ENCODE data around the gene MVB12B. TPM values are rescaled to one million over a fixed set of nuclear protein-coding genes. Genes with fewer than 3 reads are reported as not detected.

The MVB12B gene
- total and polyA plus RNA-seq, 2 donors from 2014 or later = 4.5 to 12.3 TPM

GRCh38 chr9:126531035-126531571 is 204.5 kb downstream of the MVB12B start:
- no peaks in the 10 kb centered on the region for H3K9me3 ChIP-seq (ENCODE audit: control insufficient read depth in 2 of 3, insufficient read depth in 1 of 3, low read length in 3 of 3)
- peaks cover 2% of the 10 kb centered on the region for H3K27me3 ChIP-seq (ENCODE audit: control insufficient read depth, insufficient read depth, low read length)
- FAIRE-seq (no peak), DNase-seq (peak in 1 of 5 donors; percentile 21)
- H3K27ac ChIP-seq (ENCODE audit: low read depth in 2 of 2, low read length in 2 of 2) = no peak overlapping the region
- H3K9ac ChIP-seq (ENCODE audit: low read length in 3 of 3) = no peak overlapping the region
- no peaks in the 10 kb centered on the region for H3K36me3 ChIP-seq (ENCODE audit: control insufficient read depth in 2 of 3, insufficient read depth in 3 of 3, low read length in 3 of 3)
- TF ChIP-seq, protein P1, sequence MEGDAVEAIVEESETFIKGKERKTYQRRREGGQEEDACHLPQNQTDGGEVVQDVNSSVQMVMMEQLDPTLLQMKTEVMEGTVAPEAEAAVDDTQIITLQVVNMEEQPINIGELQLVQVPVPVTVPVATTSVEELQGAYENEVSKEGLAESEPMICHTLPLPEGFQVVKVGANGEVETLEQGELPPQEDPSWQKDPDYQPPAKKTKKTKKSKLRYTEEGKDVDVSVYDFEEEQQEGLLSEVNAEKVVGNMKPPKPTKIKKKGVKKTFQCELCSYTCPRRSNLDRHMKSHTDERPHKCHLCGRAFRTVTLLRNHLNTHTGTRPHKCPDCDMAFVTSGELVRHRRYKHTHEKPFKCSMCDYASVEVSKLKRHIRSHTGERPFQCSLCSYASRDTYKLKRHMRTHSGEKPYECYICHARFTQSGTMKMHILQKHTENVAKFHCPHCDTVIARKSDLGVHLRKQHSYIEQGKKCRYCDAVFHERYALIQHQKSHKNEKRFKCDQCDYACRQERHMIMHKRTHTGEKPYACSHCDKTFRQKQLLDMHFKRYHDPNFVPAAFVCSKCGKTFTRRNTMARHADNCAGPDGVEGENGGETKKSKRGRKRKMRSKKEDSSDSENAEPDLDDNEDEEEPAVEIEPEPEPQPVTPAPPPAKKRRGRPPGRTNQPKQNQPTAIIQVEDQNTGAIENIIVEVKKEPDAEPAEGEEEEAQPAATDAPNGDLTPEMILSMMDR (IDR thresholded peaks at IDR 0.05; ENCODE audit: borderline replicate concordance, extremely low read depth, insufficient read depth) = no peak
- intact Hi-C loops (cut with DNase I) = no loop called here
- no peaks in the 10 kb centered on the region for H3K4me1 ChIP-seq (ENCODE audit: control insufficient read depth in 2 of 3, insufficient read depth in 2 of 3, low read depth in 1 of 3, low read length in 3 of 3)
- H3K4me3 ChIP-seq (ENCODE audit: low read length in 3 of 3) = no peak overlapping the region

DNA sequence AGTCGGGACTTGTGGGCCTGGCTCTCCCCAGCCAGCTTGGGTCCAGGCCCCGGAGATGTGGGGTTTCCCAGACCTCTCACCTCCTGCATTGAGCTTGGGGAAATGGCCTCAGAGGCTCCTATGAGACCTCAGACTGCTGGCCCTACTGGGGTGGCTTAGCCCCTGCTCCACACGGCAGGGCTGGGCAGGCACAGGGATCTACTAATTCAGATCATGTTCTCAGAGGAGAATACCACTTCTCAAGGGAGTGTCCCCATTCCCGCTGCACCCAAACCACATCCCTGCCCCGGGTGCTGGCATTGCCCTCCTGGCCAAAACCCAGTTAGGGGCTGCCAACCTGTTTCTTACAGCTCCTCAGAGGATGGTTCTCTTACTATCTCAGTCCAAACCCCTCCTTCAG is 205.0 kb downstream of the MVB12B start:
- H3K4me3 ChIP-seq (ENCODE audit: low read length in 3 of 3) = no peak overlapping the region
- no peak for FAIRE-seq
- H3K9ac ChIP-seq (ENCODE audit: low read length in 3 of 3) = no peak overlapping the region
- H3K4me1 ChIP-seq (ENCODE audit: control insufficient read depth in 2 of 3, insufficient read depth in 2 of 3, low read depth in 1 of 3, low read length in 3 of 3) = no peaks in the 10 kb centered on the region
- H3K36me3 ChIP-seq (ENCODE audit: control insufficient read depth in 2 of 3, insufficient read depth in 3 of 3, low read length in 3 of 3) = no peaks in the 10 kb centered on the region
- peaks cover 4% of the 10 kb centered on the region for H3K27me3 ChIP-seq (ENCODE audit: control insufficient read depth, insufficient read depth, low read length)
- DNase-seq = peak in 1 of 5 donors; percentile 43
- TF ChIP-seq, protein P1 (IDR thresholded peaks at IDR 0.05; ENCODE audit: borderline replicate concordance, extremely low read depth, insufficient read depth) = no peak
- intact Hi-C loops (cut with DNase I) = no loop called here
- no peaks in the 10 kb centered on the region for H3K9me3 ChIP-seq (ENCODE audit: control insufficient read depth in 2 of 3, insufficient read depth in 1 of 3, low read length in 3 of 3)
- no peak overlapping the region for H3K27ac ChIP-seq (ENCODE audit: low read depth in 2 of 2, low read length in 2 of 2)

DNA sequence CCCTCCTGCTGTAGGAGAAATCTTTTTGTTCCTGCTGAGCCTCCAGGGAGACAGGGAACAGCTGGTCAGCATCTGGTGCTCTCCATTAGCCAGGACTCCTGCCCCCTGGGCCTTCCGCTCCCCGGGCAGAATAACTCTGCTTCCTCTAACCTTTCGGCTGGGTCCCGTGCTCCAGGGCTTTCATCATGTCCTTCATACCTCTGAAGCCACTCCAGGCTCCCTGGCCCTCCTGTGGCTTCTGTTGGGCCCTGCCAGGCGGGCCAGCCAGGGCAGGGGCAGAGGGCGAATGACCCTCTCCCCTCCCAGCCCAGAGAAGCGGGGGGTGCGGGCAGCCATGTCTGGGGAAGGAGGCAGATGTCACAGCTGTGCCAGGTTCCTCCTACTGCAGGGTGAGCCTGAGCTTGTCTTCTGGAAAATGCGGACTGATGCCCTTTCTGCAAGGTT is 205.4 kb downstream of the MVB12B start:
- TF ChIP-seq, protein P1 (IDR thresholded peaks at IDR 0.05; ENCODE audit: borderline replicate concordance, extremely low read depth, insufficient read depth) = no peak
- DNase-seq = peak in 2 of 5 donors; percentile 73 to 80

DNA sequence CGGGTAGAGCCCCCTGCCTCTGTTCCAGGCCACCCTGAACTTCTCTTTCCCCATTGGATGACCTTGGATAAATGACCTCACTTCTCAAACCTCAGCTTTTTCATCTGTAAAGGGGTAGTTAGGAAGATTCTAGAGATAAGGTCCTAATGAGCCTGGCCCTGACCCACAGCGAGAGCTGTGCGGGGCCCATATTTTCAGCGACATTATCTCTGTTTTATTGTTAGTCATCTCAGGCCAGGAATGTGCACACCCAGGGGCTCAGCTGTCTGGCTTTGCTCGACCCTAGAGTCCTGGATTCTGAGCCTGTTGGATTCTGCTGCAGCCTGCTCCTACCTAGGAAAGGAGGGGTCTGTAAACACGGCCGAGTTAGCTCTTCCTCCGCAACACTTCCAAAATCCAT is 205.9 kb downstream of the MVB12B start:
- H3K9me3 ChIP-seq (ENCODE audit: control insufficient read depth in 2 of 3, insufficient read depth in 1 of 3, low read length in 3 of 3) = no peaks in the 10 kb centered on the region
- TF ChIP-seq, protein P1 (IDR thresholded peaks at IDR 0.05; ENCODE audit: borderline replicate concordance, extremely low read depth, insufficient read depth) = no peak
- no peaks in the 10 kb centered on the region for H3K4me1 ChIP-seq (ENCODE audit: control insufficient read depth in 2 of 3, insufficient read depth in 2 of 3, low read depth in 1 of 3, low read length in 3 of 3)
- H3K36me3 ChIP-seq (ENCODE audit: control insufficient read depth in 2 of 3, insufficient read depth in 3 of 3, low read length in 3 of 3) = no peaks in the 10 kb centered on the region
- intact Hi-C loops (cut with DNase I) = no loop called here
- H3K9ac ChIP-seq (ENCODE audit: low read length in 3 of 3) = no peak overlapping the region
- peaks cover 4% of the 10 kb centered on the region for H3K27me3 ChIP-seq (ENCODE audit: control insufficient read depth, insufficient read depth, low read length)
- H3K4me3 ChIP-seq (ENCODE audit: low read length in 3 of 3) = no peak overlapping the region
- FAIRE-seq = no peak
- no peak overlapping the region for H3K27ac ChIP-seq (ENCODE audit: low read depth in 2 of 2, low read length in 2 of 2)
- no peak for DNase-seq

More for the DNA sequence above, 205.4 kb downstream of the MVB12B start:
- Histone ChIP-seq H3K27me3 (ENCODE audit: control insufficient read depth, insufficient read depth, low read length) (peaks cover 4% of the 10 kb centered on the region), H3K27ac (ENCODE audit: low read depth in 2 of 2, low read length in 2 of 2) (no peak overlapping the region), H3K9ac (ENCODE audit: low read length in 3 of 3) (no peak overlapping the region), H3K4me1 (ENCODE audit: control insufficient read depth in 2 of 3, insufficient read depth in 2 of 3, low read depth in 1 of 3, low read length in 3 of 3) (no peaks in the 10 kb centered on the region), H3K9me3 (ENCODE audit: control insufficient read depth in 2 of 3, insufficient read depth in 1 of 3, low read length in 3 of 3) (no peaks in the 10 kb centered on the region), H3K4me3 (ENCODE audit: low read length in 3 of 3) (no peak overlapping the region), H3K36me3 (ENCODE audit: control insufficient read depth in 2 of 3, insufficient read depth in 3 of 3, low read length in 3 of 3) (no peaks in the 10 kb centered on the region)
- no peak for FAIRE-seq
- intact Hi-C loops (cut with DNase I) = no loop called here

All from kidney (tissue), 14 donors.